CD8-positive, alpha-beta memory T cell (primary cell): ENCODE data around the gene THBS2. TPM values are rescaled to one million over a fixed set of nuclear protein-coding genes. Genes with fewer than 3 reads are reported as not detected.
"Not testable (repeated sequence)": the region's sequence is repeated elsewhere in the genome, so short reads cannot be mapped to it uniquely, and the experiment has no call there.

ENCODE experiments used
- CTCF ChIA-PET: fragments of 350-600 bp; sonication (Branson Sonifier 250); formaldehyde crosslinking; loops from one replicate; lab custom pipeline; 2021; ENCODE audit warnings: antibody characterized with exemption; lab: Charles Lee
- POLR2A ChIA-PET: fragments of 350-600 bp; sonication (Branson Sonifier 250); formaldehyde crosslinking; loops from one replicate; lab custom pipeline; 2021; ENCODE audit warnings: antibody characterized with exemption; lab: Charles Lee
- DNase-seq, 5 donors: peaks; one replicate each; pipeline versions ENCODE4 v3.0.0 to v3.0.0-alpha.2; 2020 to 2022; ENCODE audit warnings: mixed read lengths in 1 of 5
- H3K27ac ChIP-seq: one replicate; pipeline ENCODE4 v1.7.0; 2013; ENCODE audit warnings: low read depth, mild to moderate bottlenecking, low read length, moderate library complexity
- H3K27me3 ChIP-seq: 2 replicates; pipeline ENCODE4 v1.7.0; 2013; ENCODE audit warnings: low read length, mild to moderate bottlenecking; ENCODE audit not compliant: insufficient read depth, poor library complexity, severe bottlenecking
- H3K36me3 ChIP-seq: 2 replicates; pipeline ENCODE4 v1.7.0; 2013; ENCODE audit warnings: mild to moderate bottlenecking, low read length, moderate library complexity; ENCODE audit not compliant: insufficient read depth
- H3K4me1 ChIP-seq: 2 replicates; pipeline ENCODE4 v1.7.0; 2013; ENCODE audit warnings: mild to moderate bottlenecking, low read length, moderate library complexity; ENCODE audit not compliant: insufficient read depth
- H3K4me3 ChIP-seq: 2 replicates; pipeline ENCODE4 v1.7.0; 2013; ENCODE audit warnings: mild to moderate bottlenecking, low read length
- H3K9me3 ChIP-seq: 2 replicates; pipeline ENCODE4 v1.7.0; 2013; ENCODE audit warnings: mild to moderate bottlenecking, low read length
- H3K27ac Mint-ChIP-seq, 8 donors: one replicate each; pipeline ENCODE4 v1.8.0; 2020 to 2021; ENCODE audit warnings: mixed read lengths in 8 of 8, mild to moderate bottlenecking in 6 of 8, inconsistent platforms in 3 of 8, moderate library complexity in 3 of 8
- H3K27me3 Mint-ChIP-seq, 2 donors: one replicate each; pipeline ENCODE4 v1.8.0; 2020 to 2021; ENCODE audit warnings: mixed read lengths in 2 of 2, mild to moderate bottlenecking in 1 of 2, moderate library complexity in 1 of 2
- H3K36me3 Mint-ChIP-seq, 3 donors: one replicate each; pipeline ENCODE4 v1.8.0; 2020 to 2021; ENCODE audit warnings: mixed read lengths in 3 of 3, inconsistent platforms in 1 of 3, mild to moderate bottlenecking in 1 of 3
- H3K4me1 Mint-ChIP-seq, 3 donors: one replicate each; pipeline ENCODE4 v1.8.0; 2020 to 2021; ENCODE audit warnings: mixed read lengths in 3 of 3, inconsistent platforms in 1 of 3, mild to moderate bottlenecking in 1 of 3
- H3K4me3 Mint-ChIP-seq, 7 donors: one replicate each; pipeline ENCODE4 v1.8.0; 2020 to 2021; ENCODE audit warnings: mixed read lengths in 7 of 7, mild to moderate bottlenecking in 6 of 7, moderate library complexity in 4 of 7, inconsistent platforms in 2 of 7
- H3K9me3 Mint-ChIP-seq, 5 donors: one replicate each; pipeline ENCODE4 v1.8.0; 2020 to 2022; ENCODE audit warnings: mixed read lengths in 5 of 5, mild to moderate bottlenecking in 3 of 5, moderate library complexity in 2 of 5, inconsistent platforms in 1 of 5
- polyA plus RNA-seq: library from polyadenylated mRNA; unstranded; fragments of 300-500 nt; fragmentation: Illumina TruSeq; gene quantifications from one replicate; pipeline ENCODE4 v1.2.3, GENCODE V29; 2021
- total RNA-seq, 2 experiments: library from RNA; stranded (reverse); gene quantifications; one replicate each; pipeline ENCODE4 v1.2.3, GENCODE V29; 2021

Gene THBS2
- total and polyA plus RNA-seq, 3 experiments from 2014 or later, result 0.03 TPM; not detected in 2

- H3K9me3 Mint-ChIP-seq, H3K36me3 Mint-ChIP-seq, H3K4me3 Mint-ChIP-seq, H3K27ac ChIP-seq, H3K9me3 ChIP-seq, H3K4me1 Mint-ChIP-seq, DNase-seq, POLR2A ChIA-PET, H3K4me3 ChIP-seq, H3K27me3 ChIP-seq, H3K36me3 ChIP-seq, H3K4me1 ChIP-seq, CTCF ChIA-PET, H3K27ac Mint-ChIP-seq: not testable (repeated sequence)
- H3K27me3 Mint-ChIP-seq, result peaks cover 4 to 22% of the 10 kb centered on the region in 2 donors
Observed at GRCh38 chr6:169262602-169263001, 9.0 kb upstream of the THBS2 start.

- Histone ChIP-seq H3K4me1 (peaks cover 15% of the 10 kb centered on the region), H3K27me3 (peaks cover 21% of the 10 kb centered on the region), H3K27ac (no peak overlapping the region), H3K9me3 (no peaks in the 10 kb centered on the region), H3K4me3 (no peak overlapping the region), H3K36me3 (no peaks in the 10 kb centered on the region)
- H3K9me3 Mint-ChIP-seq, result no peaks in the 10 kb centered on the region
- POLR2A ChIA-PET, result no interaction called here
- H3K27me3 Mint-ChIP-seq, result peaks cover 44 to 70% of the 10 kb centered on the region in 2 donors
- no peak for DNase-seq
- no peak overlapping the region for H3K27ac Mint-ChIP-seq
- CTCF ChIA-PET, result no interaction called here
- H3K36me3 Mint-ChIP-seq, result no peaks in the 10 kb centered on the region
- no peak overlapping the region for H3K4me3 Mint-ChIP-seq
- H3K4me1 Mint-ChIP-seq, result peaks cover 18 to 26% (median 19%) of the 10 kb centered on the region in 3 donors
Observed at GRCh38 chr6:169256518-169256917, 2.9 kb upstream of the THBS2 start.

GRCh38 chr6:169256061-169256460 lies 2.4 kb upstream of the THBS2 start:
- peaks cover 18 to 26% (median 19%) of the 10 kb centered on the region in 3 donors for H3K4me1 Mint-ChIP-seq
- peaks cover 49 to 73% of the 10 kb centered on the region in 2 donors for H3K27me3 Mint-ChIP-seq
- DNase-seq, result no peak
- Histone ChIP-seq H3K4me1 (peaks cover 15% of the 10 kb centered on the region), H3K27me3 (peaks cover 21% of the 10 kb centered on the region), H3K36me3 (no peaks in the 10 kb centered on the region), H3K27ac (no peak overlapping the region), H3K4me3 (no peak overlapping the region), H3K9me3 (no peaks in the 10 kb centered on the region)
- no peak overlapping the region for H3K27ac Mint-ChIP-seq
- H3K36me3 Mint-ChIP-seq, result no peaks in the 10 kb centered on the region
- H3K9me3 Mint-ChIP-seq, result no peaks in the 10 kb centered on the region
- no peak overlapping the region for H3K4me3 Mint-ChIP-seq
- ChIA-PET POLR2A (no interaction called here), CTCF (no interaction called here)

- Mint-ChIP-seq H3K4me1 (peaks cover 18 to 26% (median 19%) of the 10 kb centered on the region in 3 donors), H3K4me3 (no peak overlapping the region), H3K27me3 (peaks cover 53 to 74% of the 10 kb centered on the region in 2 donors), H3K36me3 (no peaks in the 10 kb centered on the region), H3K9me3 (no peaks in the 10 kb centered on the region), H3K27ac (no peak overlapping the region)
- Histone ChIP-seq H3K4me1 (peaks cover 15% of the 10 kb centered on the region), H3K27me3 (peaks cover 21% of the 10 kb centered on the region), H3K27ac (no peak overlapping the region), H3K4me3 (no peak overlapping the region), H3K36me3 (no peaks in the 10 kb centered on the region), H3K9me3 (no peaks in the 10 kb centered on the region)
- CTCF ChIA-PET, result no interaction called here
- POLR2A ChIA-PET, result no interaction called here
- DNase-seq, result no peak
Observed at GRCh38 chr6:169255643-169256042, 2.0 kb upstream of the THBS2 start.

- Mint-ChIP-seq H3K4me3 (no peak overlapping the region), H3K36me3 (no peaks in the 10 kb centered on the region), H3K27ac (peak overlapping the region in 1 of 8 donors; percentile 47), H3K4me1 (peaks cover 18 to 26% (median 19%) of the 10 kb centered on the region in 3 donors), H3K9me3 (no peaks in the 10 kb centered on the region), H3K27me3 (peaks cover 55 to 81% of the 10 kb centered on the region in 2 donors)
- Histone ChIP-seq H3K36me3 (no peaks in the 10 kb centered on the region), H3K27ac (no peak overlapping the region), H3K4me1 (peaks cover 15% of the 10 kb centered on the region), H3K27me3 (peaks cover 21% of the 10 kb centered on the region), H3K4me3 (no peak overlapping the region), H3K9me3 (no peaks in the 10 kb centered on the region)
- CTCF ChIA-PET, result no interaction called here
- no peak for DNase-seq
- POLR2A ChIA-PET, result no interaction called here
Observed at GRCh38 chr6:169254456-169255316, 1.0 kb upstream of the THBS2 start.

GRCh38 chr6:169252505-169253189 lies 999 bp downstream of the THBS2 start:
- peak overlapping the region in 5 of 7 donors; percentile 8 to 50 (median 23) for H3K4me3 Mint-ChIP-seq
- H3K27me3 Mint-ChIP-seq, result peaks cover 56 to 74% of the 10 kb centered on the region in 2 donors
- H3K36me3 ChIP-seq, result no peaks in the 10 kb centered on the region
- no peaks in the 10 kb centered on the region for H3K9me3 Mint-ChIP-seq
- H3K9me3 ChIP-seq, result no peaks in the 10 kb centered on the region
- peaks cover 15% of the 10 kb centered on the region for H3K4me1 ChIP-seq
- no peaks in the 10 kb centered on the region for H3K36me3 Mint-ChIP-seq
- DNase-seq, result no peak
- peaks cover 18 to 26% (median 19%) of the 10 kb centered on the region in 3 donors for H3K4me1 Mint-ChIP-seq
- no peak overlapping the region for H3K4me3 ChIP-seq
- H3K27ac Mint-ChIP-seq, result peak overlapping the region in 1 of 8 donors; percentile 35
- ChIA-PET CTCF (no interaction called here), POLR2A (no interaction called here)
- H3K27me3 ChIP-seq, result peaks cover 21% of the 10 kb centered on the region
- H3K27ac ChIP-seq, result no peak overlapping the region

GRCh38 chr6:169251822-169252504 lies 1.7 kb downstream of the THBS2 start:
- Histone ChIP-seq H3K4me1 (peaks cover 15% of the 10 kb centered on the region), H3K27ac (no peak overlapping the region), H3K9me3 (no peaks in the 10 kb centered on the region), H3K36me3 (no peaks in the 10 kb centered on the region), H3K4me3 (no peak overlapping the region), H3K27me3 (peaks cover 21% of the 10 kb centered on the region)
- Mint-ChIP-seq H3K27ac (peak overlapping the region in 1 of 8 donors; percentile 35), H3K9me3 (no peaks in the 10 kb centered on the region), H3K27me3 (peaks cover 58 to 67% of the 10 kb centered on the region in 2 donors), H3K36me3 (no peaks in the 10 kb centered on the region), H3K4me3 (no peak overlapping the region), H3K4me1 (peaks cover 18 to 26% (median 19%) of the 10 kb centered on the region in 3 donors)
- ChIA-PET CTCF (no interaction called here), POLR2A (no interaction called here)
- DNase-seq, result no peak
